CD4-positive, alpha-beta T cell treated with Interleukin-21 for 1 hour (primary cell): ENCODE results near the gene TMEM54.

Experiments
- DNase-seq: peaks from one replicate; pipeline ENCODE4 v3.0.0-alpha.2; 2020

The TMEM54 gene

DNA sequence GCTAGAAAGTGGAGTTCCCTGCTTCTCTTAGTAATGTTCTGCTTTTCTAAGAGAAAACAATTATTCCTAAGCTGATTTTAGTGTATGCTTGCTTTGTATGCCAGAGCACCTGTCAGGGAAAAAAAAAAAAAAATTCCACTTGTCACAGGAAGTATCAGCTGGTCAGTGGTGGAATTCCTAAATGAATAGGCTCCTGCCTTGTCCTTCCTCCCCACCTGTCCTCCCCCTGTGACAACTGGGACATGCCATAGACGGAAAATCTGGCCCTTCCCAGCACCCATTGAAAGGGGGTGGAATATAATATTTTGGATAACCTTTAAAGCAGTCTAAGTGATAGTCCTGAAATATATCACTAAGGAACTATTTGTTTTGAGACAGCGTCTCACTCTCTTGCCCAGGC, 41.3 kb downstream of the TMEM54 start:
- no peak for DNase-seq

DNA sequence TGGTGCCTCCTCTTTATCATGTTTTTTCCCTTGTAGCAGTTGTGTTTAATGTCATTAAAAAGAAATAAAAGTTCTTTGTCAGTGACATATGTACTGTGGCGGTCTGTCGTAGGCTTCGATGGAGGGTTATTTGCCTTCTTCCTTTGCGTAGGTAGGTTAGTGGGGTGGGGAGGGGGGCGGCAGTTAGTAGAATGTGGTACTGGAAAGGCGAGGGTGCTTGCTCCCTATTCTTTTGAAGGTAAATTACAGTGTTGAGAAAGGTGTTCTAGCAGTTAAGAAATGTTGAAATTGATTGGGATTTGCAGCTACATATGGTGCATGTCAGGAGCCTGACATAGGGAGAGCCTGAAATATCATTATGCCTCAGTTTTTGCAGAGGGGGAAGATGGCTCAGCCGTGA, 42.4 kb downstream of the TMEM54 start:
- DNase-seq = no peak

DNA sequence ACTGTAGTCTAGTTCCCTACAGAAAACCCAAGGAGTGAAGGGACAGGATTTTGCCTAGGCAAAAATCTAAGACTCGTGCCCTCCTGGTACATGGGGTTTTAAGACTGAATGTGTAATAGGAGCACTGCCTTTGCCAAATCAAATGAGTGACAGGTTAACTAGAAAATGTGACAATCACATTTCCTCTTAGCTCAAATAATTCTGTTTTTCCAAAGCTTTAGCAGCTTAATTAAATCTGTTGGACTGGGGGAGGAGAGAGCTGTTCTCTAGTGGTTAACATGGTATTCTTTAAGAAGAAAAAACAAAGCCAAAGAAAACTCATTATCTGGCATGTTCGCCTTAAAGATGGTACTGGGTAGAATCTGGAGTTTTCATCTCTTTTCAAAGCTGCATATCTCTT, 43.1 kb downstream of the TMEM54 start:
- no peak for DNase-seq

DNA sequence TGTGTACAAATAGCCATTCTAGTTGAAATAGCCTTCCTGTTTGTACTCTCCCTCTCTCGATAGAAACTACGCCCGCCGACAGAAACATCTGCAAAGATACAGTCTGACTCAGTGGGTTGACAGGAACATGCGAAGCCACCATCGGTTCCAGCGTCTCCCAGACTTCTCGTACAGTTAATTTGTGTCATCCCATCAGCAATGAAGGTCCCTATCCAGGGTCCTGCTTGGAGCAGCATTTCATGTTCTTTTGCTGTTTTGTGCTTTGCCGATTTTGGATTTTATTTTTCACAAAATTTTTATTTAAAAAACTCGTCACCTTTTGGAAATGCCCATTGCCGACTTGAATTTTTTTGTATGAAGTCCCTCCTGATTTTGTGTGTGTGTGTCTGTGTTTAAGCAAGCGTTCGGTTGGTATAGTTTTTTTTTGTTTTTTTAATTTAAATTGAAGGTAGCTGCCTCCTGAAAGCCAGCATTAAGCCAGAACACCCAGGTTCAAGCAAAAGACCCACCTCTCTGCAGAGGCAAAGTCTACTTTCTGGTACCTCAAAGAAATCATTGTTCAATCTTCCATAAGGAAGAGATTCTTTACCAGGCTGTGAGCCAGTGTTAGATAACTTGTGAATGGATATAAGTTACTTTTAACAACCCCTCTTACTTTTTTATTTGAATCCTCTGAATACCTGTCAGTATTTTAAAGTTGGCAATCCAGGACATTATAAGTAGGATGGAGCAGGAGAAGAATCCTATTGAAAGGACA, 45.1 kb downstream of the TMEM54 start:
- no peak for DNase-seq

DNA sequence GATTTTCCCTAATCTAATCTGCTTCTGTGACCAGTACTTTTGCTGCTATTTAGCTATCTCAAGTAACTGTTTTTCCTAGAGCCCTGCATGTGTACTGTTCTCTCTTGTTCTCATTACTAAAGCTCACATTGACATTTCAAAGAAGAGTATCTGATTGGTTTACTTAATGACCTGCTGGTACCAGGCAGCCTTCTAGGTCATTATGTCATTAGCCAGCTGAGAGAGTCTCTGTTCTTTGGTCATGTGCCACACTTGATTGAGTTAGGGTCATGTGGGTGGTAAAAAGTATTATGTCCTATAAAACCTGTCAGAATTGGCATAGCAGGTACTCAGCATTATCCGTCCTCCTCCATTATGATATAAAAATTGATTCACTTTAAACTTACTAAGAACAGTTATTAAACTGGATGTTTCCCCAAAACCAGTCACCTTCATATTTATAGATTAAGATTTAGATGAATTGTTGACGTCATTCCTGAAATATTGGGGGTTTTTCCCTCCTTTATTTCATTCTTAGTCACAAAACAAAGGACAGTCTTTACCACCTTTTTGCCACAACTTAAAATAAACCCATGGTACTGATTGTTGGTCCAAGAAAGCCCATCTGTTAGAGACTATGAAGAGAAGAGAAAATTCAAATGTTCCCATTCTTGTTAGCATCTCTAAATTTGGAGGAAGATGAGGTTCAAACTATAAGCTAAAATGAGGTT, 52.7 kb downstream of the TMEM54 start:
- DNase-seq = no peak
